PC-9 (cell line): ENCODE results near the gene CDC42BPA. TPM values are rescaled to one million over a fixed set of nuclear protein-coding genes. Genes with fewer than 3 reads are reported as not detected.

Source experiments
- BruUV-seq: library from RNA; stranded (reverse); fragments of 400-500 nt; replicated peaks from 2 replicates; lab custom pipeline; 2021; lab: Mats Ljungman, UMichigan
- CTCF ChIA-PET: fragments of 300-600 bp; sonication (Branson Sonifier 250); formaldehyde crosslinking; loops from one replicate; lab custom pipeline; 2022; ENCODE audit warnings: antibody characterized with exemption; lab: Charles Lee
- POLR2A ChIA-PET: fragments of 300-600 bp; sonication (Branson Sonifier 250); formaldehyde crosslinking; loops from one replicate; lab custom pipeline; 2022; ENCODE audit warnings: antibody characterized with exemption; ENCODE audit not compliant: unreplicated experiment; lab: Charles Lee
- DNase-seq, 2 experiments: peaks; one replicate each; pipeline versions ENCODE4 v3.0.0 to v3.0.0-alpha.2; 2015 to 2022; ENCODE audit warnings: mixed read lengths in 1 of 2
- H2AFZ ChIP-seq: fragments of 200-600 bp; sonication (generic); 2 replicates; pipeline ENCODE4 v1.8.1; 2017; ENCODE audit warnings: antibody characterized with exemption
- H3F3A ChIP-seq: fragments of 200-600 bp; sonication (generic); 2 replicates; pipeline ENCODE4 v1.8.1; 2017; ENCODE audit warnings: antibody characterized with exemption, mild to moderate bottlenecking, low read depth; ENCODE audit not compliant: insufficient read depth
- H3K27ac ChIP-seq: fragments of 200-600 bp; sonication (generic); 2 replicates; pipeline ENCODE4 v1.6.1; 2016; ENCODE audit warnings: mixed run types
- H3K27me3 ChIP-seq: fragments of 200-600 bp; sonication (generic); 2 replicates; pipeline ENCODE4 v1.6.1; 2016; ENCODE audit warnings: low read depth, mixed run types; ENCODE audit not compliant: insufficient read depth
- H3K36me3 ChIP-seq: fragments of 200-600 bp; sonication (generic); 2 replicates; pipeline ENCODE4 v1.6.1; 2016; ENCODE audit warnings: low read depth, mixed run types
- H3K4me1 ChIP-seq: fragments of 200-600 bp; sonication (generic); replicated peaks from 2 replicates; pipeline ENCODE4 v1.6.1; 2016; ENCODE audit warnings: mixed run types; ENCODE audit not compliant: insufficient read depth
- H3K4me2 ChIP-seq: fragments of 200-600 bp; sonication (generic); 2 replicates; pipeline ENCODE4 v1.6.1; 2017; ENCODE audit warnings: mixed run types
- H3K4me3 ChIP-seq: fragments of 200-600 bp; sonication (generic); 2 replicates; pipeline ENCODE4 v1.6.1; 2016; ENCODE audit warnings: mixed run types
- H3K79me2 ChIP-seq: fragments of 200-600 bp; sonication (generic); 2 replicates; pipeline ENCODE4 v1.6.1; 2017; ENCODE audit warnings: low read depth, mixed run types
- H3K9me2 ChIP-seq: fragments of 200-600 bp; sonication (generic); 2 replicates; pipeline ENCODE4 v1.8.1; 2017; ENCODE audit warnings: mild to moderate bottlenecking; ENCODE audit not compliant: insufficient read depth
- H3K9me3 ChIP-seq: fragments of 200-600 bp; sonication (generic); 2 replicates; pipeline ENCODE4 v1.8.1; 2016; ENCODE audit warnings: low read depth; ENCODE audit not compliant: insufficient read depth
- H4K20me1 ChIP-seq: fragments of 200-600 bp; sonication (generic); 2 replicates; pipeline ENCODE4 v1.8.1; 2017; ENCODE audit not compliant: insufficient read depth
- EZH2 ChIP-seq: fragments of 200-600 bp; sonication (generic); IDR thresholded peaks from 2 replicates; pipeline ENCODE4 v1.8.0; 2017; ENCODE audit warnings: antibody characterized with exemption, low read depth
- intact Hi-C: fragments of 100-400 bp; cut with micrococcal nuclease; formaldehyde crosslinking; loops from one replicate; pipeline ENCODE4 v1.10.0; 2022; ENCODE audit not compliant: unreplicated experiment
- total RNA-seq: library from RNA; stranded (reverse); gene quantifications from 2 replicates; pipeline ENCODE4 v1.2.3, GENCODE V29; 2021
- TF ChIP-seq, protein P1 (sequence below): fragments of 200-600 bp; sonication (generic); conservative IDR thresholded peaks from 2 replicates; pipeline ENCODE4 v1.6.1; 2017; ENCODE audit warnings: mixed run types, antibody characterized with exemption, mild to moderate bottlenecking, moderate library complexity

Gene CDC42BPA
- total RNA-seq, 1 experiment from 2014 or later = 47.5 TPM

GRCh38 chr1:226983992-226984364, 334.3 kb downstream of the CDC42BPA start:
- H3K9me3 ChIP-seq = no peaks in the 10 kb centered on the region
- TF ChIP-seq, protein P1, sequence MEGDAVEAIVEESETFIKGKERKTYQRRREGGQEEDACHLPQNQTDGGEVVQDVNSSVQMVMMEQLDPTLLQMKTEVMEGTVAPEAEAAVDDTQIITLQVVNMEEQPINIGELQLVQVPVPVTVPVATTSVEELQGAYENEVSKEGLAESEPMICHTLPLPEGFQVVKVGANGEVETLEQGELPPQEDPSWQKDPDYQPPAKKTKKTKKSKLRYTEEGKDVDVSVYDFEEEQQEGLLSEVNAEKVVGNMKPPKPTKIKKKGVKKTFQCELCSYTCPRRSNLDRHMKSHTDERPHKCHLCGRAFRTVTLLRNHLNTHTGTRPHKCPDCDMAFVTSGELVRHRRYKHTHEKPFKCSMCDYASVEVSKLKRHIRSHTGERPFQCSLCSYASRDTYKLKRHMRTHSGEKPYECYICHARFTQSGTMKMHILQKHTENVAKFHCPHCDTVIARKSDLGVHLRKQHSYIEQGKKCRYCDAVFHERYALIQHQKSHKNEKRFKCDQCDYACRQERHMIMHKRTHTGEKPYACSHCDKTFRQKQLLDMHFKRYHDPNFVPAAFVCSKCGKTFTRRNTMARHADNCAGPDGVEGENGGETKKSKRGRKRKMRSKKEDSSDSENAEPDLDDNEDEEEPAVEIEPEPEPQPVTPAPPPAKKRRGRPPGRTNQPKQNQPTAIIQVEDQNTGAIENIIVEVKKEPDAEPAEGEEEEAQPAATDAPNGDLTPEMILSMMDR = no peak
- no peak for TF ChIP-seq EZH2
- H3K4me2 ChIP-seq = no peak overlapping the region
- H3K79me2 ChIP-seq = no peaks in the 10 kb centered on the region
- H4K20me1 ChIP-seq = no peaks in the 10 kb centered on the region
- no peaks in the 10 kb centered on the region for H3K9me2 ChIP-seq
- H3K4me1 ChIP-seq = peaks cover 10% of the 10 kb centered on the region; the same call in 1 of the 2 replicates
- H3K27ac ChIP-seq = no peak overlapping the region
- intact Hi-C loops = loop anchor here (10.0 kb wide), 1 partner anchor 359 kb away; no protein-coding TSS in a partner anchor
- peaks cover 16% of the 10 kb centered on the region; the same call in 1 of the 2 replicates for H3F3A ChIP-seq
- no peak for DNase-seq
- CTCF ChIA-PET = no interaction called here
- no peaks in the 10 kb centered on the region for H3K27me3 ChIP-seq
- no peak overlapping the region for H2AFZ ChIP-seq
- no peaks in the 10 kb centered on the region for H3K36me3 ChIP-seq
- POLR2A ChIA-PET = no interaction called here
- no TSS peak for BruUV-seq
- no peak overlapping the region for H3K4me3 ChIP-seq

DNA sequence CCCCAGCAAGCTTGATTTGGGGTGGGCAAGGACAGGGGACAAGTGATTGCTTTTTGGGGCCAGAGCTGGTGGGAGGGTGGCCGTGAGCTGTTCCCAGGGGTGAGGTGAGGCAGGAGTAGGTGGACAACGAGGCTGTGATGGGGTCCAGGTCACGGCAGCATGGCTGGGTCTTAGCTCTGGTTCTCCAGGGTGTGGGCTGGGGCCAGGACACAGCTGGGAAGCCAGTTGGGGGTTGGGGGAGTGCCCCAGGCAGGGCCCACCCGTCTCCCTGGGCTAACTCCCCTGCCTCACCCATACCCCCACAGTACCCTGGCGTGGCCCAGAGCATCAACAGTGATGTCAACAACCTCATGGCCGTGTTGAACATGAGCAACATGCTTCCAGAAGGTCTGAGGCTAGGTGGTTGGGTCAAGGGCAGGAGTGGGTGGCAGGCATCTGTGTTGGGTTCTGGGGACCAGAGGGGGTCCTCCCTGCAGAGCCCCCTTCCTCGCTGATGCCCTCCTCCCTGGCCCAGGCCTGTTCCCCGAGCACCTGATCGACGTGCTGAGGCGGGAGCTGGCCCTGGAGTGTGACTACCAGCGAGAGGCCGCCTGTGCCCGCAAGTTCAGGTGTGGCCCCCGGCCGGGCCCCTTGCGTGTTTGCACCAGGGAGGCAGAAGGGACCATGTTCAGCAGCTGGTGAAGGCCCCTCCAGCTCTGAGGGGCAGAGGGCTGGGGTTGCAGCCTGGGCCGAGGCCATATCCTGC, 334.9 kb downstream of the CDC42BPA start:
- Histone ChIP-seq H4K20me1 (no peaks in the 10 kb centered on the region), H3K4me3 (no peak overlapping the region), H3K9me3 (no peaks in the 10 kb centered on the region), H3K4me2 (no peak overlapping the region), H3K27me3 (no peaks in the 10 kb centered on the region), H3F3A (peaks cover 11% of the 10 kb centered on the region; the same call in 1 of the 2 replicates), H3K9me2 (no peaks in the 10 kb centered on the region), H2AFZ (no peak overlapping the region), H3K36me3 (no peaks in the 10 kb centered on the region), H3K4me1 (peaks cover 6% of the 10 kb centered on the region; the same call in 1 of the 2 replicates), H3K27ac (no peak overlapping the region), H3K79me2 (no peaks in the 10 kb centered on the region)
- intact Hi-C loops = loop anchor here (10.0 kb wide), 1 partner anchor 359 kb away; no protein-coding TSS in a partner anchor
- POLR2A ChIA-PET = no interaction called here
- TF ChIP-seq EZH2 = no peak
- TF ChIP-seq, protein P1 = no peak
- CTCF ChIA-PET = no interaction called here
- no TSS peak for BruUV-seq
- no peak for DNase-seq

DNA sequence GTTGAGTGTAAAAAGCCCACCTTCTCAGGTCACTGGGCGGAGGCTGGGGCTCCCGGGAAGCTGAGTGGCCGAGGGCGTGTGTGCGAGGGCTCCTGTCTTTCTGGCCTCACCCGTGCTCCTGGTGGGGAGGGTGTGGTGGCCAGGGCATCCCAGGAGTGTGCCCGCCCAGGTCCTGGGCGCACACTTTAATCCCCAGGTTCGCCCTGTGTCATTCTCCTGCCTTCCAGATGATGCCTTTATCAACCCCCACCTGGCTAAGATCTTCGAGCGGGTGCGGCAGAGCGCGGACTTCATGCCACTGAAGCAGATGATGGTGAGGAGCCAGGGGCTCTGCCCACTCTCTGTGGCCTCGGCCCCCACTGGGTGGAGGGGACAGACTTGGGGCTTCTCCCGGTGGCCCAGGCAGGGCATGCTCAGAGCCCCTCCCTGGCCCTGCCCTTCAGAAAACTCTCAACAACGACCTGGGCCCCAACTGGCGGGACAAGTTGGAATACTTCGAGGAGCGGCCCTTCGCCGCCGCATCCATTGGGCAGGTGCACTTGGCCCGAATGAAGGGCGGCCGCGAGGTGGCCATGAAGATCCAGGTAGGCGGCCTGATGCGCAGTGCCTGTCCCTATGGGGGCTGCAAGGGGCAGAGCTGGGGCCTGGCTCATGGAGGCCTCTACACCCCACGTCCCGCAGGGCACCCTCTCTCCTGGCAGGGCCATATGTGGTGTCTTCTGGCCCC, 335.7 kb downstream of the CDC42BPA start:
- Histone ChIP-seq H3K4me3 (no peak overlapping the region), H3F3A (peaks cover 6% of the 10 kb centered on the region; the same call in 1 of the 2 replicates), H3K9me3 (no peaks in the 10 kb centered on the region), H3K9me2 (no peaks in the 10 kb centered on the region), H3K4me2 (no peak overlapping the region), H3K27me3 (no peaks in the 10 kb centered on the region), H3K36me3 (no peaks in the 10 kb centered on the region), H3K27ac (no peak overlapping the region), H3K79me2 (no peaks in the 10 kb centered on the region), H2AFZ (no peak overlapping the region), H4K20me1 (no peaks in the 10 kb centered on the region), H3K4me1 (no peaks in the 10 kb centered on the region)
- no peak for DNase-seq
- intact Hi-C loops = loop anchor here (10.0 kb wide), 1 partner anchor 358 kb away; no protein-coding TSS in a partner anchor
- CTCF ChIA-PET = no interaction called here
- BruUV-seq = no TSS peak
- POLR2A ChIA-PET = no interaction called here
- TF ChIP-seq, protein P1 = no peak
- no peak for TF ChIP-seq EZH2
